ENCODE data around the gene CYS1. TPM values are rescaled to one million over a fixed set of nuclear protein-coding genes. Genes with fewer than 3 reads are reported as not detected.

CYS1 gene
- total and polyA plus RNA-seq, 2 of the 13 experiments (the other 11 are each of a cell fraction or from before 2014, with no cell fraction given) = 0.04 TPM; not detected in 1

DNA sequence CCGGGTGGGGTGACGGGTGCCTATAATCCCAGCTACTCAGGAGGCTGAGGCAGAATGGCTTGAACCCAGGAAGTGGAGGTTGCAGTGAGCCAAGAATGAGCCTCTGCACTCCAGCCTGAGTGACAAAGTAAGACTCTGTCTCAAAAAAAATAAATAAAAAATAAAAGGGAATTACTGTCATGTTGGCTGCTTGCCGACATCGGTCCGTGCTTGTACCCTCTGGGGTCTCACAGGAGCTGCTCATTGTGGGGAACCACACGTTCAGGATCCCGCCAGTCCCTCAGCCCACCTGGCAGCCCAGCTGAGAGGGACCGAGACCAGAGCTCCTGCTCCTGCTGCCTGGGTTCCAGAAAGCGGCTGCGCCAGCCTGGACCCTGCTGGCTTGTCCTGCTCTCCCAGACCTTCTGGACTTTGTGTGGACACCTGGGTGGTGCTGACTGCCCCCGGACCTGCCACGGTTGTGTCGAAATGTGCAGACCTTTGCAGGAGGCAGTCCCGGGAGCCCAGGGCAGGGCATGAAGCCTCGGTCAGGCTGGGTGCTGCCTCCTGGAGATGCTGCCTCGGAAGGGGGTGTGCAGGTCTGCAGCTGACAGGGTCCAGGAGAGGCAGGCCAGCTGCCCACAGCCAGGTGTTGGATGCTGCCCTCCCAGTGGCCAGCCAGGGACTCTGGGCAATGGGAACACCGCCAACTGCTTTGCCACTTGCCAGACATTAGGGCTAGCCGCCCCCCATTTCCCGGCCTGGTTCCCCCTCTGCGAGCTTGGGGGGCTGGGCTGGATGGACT, 20.5 kb downstream of the CYS1 start (continued):
- TF ChIP-seq, protein P1, sequence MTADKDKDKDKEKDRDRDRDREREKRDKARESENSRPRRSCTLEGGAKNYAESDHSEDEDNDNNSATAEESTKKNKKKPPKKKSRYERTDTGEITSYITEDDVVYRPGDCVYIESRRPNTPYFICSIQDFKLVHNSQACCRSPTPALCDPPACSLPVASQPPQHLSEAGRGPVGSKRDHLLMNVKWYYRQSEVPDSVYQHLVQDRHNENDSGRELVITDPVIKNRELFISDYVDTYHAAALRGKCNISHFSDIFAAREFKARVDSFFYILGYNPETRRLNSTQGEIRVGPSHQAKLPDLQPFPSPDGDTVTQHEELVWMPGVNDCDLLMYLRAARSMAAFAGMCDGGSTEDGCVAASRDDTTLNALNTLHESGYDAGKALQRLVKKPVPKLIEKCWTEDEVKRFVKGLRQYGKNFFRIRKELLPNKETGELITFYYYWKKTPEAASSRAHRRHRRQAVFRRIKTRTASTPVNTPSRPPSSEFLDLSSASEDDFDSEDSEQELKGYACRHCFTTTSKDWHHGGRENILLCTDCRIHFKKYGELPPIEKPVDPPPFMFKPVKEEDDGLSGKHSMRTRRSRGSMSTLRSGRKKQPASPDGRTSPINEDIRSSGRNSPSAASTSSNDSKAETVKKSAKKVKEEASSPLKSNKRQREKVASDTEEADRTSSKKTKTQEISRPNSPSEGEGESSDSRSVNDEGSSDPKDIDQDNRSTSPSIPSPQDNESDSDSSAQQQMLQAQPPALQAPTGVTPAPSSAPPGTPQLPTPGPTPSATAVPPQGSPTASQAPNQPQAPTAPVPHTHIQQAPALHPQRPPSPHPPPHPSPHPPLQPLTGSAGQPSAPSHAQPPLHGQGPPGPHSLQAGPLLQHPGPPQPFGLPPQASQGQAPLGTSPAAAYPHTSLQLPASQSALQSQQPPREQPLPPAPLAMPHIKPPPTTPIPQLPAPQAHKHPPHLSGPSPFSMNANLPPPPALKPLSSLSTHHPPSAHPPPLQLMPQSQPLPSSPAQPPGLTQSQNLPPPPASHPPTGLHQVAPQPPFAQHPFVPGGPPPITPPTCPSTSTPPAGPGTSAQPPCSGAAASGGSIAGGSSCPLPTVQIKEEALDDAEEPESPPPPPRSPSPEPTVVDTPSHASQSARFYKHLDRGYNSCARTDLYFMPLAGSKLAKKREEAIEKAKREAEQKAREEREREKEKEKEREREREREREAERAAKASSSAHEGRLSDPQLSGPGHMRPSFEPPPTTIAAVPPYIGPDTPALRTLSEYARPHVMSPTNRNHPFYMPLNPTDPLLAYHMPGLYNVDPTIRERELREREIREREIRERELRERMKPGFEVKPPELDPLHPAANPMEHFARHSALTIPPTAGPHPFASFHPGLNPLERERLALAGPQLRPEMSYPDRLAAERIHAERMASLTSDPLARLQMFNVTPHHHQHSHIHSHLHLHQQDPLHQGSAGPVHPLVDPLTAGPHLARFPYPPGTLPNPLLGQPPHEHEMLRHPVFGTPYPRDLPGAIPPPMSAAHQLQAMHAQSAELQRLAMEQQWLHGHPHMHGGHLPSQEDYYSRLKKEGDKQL (CRISPR knock-in tag; IDR thresholded peaks at IDR 0.05; ENCODE audit: low read depth) = no peak
- TF ChIP-seq ZNF34 (CRISPR knock-in tag; IDR thresholded peaks at IDR 0.05; ENCODE audit: borderline replicate concordance) = no peak
- no peak for TF ChIP-seq IKZF4 (CRISPR knock-in tag; IDR thresholded peaks at IDR 0.05; ENCODE audit: borderline replicate concordance, low read depth, not compliant biosample characterization)
- TF ChIP-seq RNF2 (conservative IDR thresholded peaks at IDR 0.05; ENCODE audit: low read depth) = no peak
- TF ChIP-seq NKX3-1 (CRISPR knock-in tag; IDR thresholded peaks at IDR 0.05) = no peak
- no peak for TF ChIP-seq YY1 (IDR thresholded peaks at IDR 0.05; ENCODE audit: insufficient read depth, insufficient replicate concordance, low read depth, low read length)
- TF ChIP-seq KLF12 (CRISPR knock-in tag; IDR thresholded peaks at IDR 0.05; ENCODE audit: borderline replicate concordance) = no peak
- TF ChIP-seq NR3C1 (CRISPR knock-in tag; IDR thresholded peaks at IDR 0.05) = no peak
- TF ChIP-seq, protein P2, sequence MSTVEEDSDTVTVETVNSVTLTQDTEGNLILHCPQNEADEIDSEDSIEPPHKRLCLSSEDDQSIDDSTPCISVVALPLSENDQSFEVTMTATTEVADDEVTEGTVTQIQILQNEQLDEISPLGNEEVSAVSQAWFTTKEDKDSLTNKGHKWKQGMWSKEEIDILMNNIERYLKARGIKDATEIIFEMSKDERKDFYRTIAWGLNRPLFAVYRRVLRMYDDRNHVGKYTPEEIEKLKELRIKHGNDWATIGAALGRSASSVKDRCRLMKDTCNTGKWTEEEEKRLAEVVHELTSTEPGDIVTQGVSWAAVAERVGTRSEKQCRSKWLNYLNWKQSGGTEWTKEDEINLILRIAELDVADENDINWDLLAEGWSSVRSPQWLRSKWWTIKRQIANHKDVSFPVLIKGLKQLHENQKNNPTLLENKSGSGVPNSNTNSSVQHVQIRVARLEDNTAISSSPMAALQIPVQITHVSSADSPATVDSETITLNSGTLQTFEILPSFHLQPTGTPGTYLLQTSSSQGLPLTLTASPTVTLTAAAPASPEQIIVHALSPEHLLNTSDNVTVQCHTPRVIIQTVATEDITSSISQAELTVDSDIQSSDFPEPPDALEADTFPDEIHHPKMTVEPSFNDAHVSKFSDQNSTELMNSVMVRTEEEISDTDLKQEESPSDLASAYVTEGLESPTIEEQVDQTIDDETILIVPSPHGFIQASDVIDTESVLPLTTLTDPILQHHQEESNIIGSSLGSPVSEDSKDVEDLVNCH (CRISPR knock-in tag; IDR thresholded peaks at IDR 0.05) = no peak
- no peak for TF ChIP-seq ZSCAN25 (CRISPR knock-in tag; IDR thresholded peaks at IDR 0.05)
- no peak for TF ChIP-seq RFX3 (CRISPR knock-in tag; IDR thresholded peaks at IDR 0.05)
- TF ChIP-seq ZNF577 (CRISPR knock-in tag; IDR thresholded peaks at IDR 0.05; ENCODE audit: borderline replicate concordance, low read depth) = no peak
- no peak for TF ChIP-seq FOXP1 (IDR thresholded peaks at IDR 0.05)
- no peak for TF ChIP-seq FOXP1 (CRISPR knock-in tag; IDR thresholded peaks at IDR 0.05)
- no peak for TF ChIP-seq ATF1 (CRISPR knock-in tag; IDR thresholded peaks at IDR 0.05)
- no peak for TF ChIP-seq SNAPC2 (CRISPR knock-in tag; IDR thresholded peaks at IDR 0.05)
- TF ChIP-seq, protein P3, sequence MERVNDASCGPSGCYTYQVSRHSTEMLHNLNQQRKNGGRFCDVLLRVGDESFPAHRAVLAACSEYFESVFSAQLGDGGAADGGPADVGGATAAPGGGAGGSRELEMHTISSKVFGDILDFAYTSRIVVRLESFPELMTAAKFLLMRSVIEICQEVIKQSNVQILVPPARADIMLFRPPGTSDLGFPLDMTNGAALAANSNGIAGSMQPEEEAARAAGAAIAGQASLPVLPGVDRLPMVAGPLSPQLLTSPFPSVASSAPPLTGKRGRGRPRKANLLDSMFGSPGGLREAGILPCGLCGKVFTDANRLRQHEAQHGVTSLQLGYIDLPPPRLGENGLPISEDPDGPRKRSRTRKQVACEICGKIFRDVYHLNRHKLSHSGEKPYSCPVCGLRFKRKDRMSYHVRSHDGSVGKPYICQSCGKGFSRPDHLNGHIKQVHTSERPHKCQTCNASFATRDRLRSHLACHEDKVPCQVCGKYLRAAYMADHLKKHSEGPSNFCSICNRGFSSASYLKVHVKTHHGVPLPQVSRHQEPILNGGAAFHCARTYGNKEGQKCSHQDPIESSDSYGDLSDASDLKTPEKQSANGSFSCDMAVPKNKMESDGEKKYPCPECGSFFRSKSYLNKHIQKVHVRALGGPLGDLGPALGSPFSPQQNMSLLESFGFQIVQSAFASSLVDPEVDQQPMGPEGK (CRISPR knock-in tag; IDR thresholded peaks at IDR 0.05) = peak; percentile 20; the same call in 1 of the 2 replicates
- TF ChIP-seq ZNF121 (CRISPR knock-in tag; IDR thresholded peaks at IDR 0.05) = peak; percentile 94
- no peak for TF ChIP-seq ATF7 (IDR thresholded peaks at IDR 0.05)
- TF ChIP-seq ATF7 (CRISPR knock-in tag; IDR thresholded peaks at IDR 0.05) = no peak

Measured in HepG2 (cell line).